Measurements from ENCODE around the gene PLCH2.

Gene PLCH2

DNA sequence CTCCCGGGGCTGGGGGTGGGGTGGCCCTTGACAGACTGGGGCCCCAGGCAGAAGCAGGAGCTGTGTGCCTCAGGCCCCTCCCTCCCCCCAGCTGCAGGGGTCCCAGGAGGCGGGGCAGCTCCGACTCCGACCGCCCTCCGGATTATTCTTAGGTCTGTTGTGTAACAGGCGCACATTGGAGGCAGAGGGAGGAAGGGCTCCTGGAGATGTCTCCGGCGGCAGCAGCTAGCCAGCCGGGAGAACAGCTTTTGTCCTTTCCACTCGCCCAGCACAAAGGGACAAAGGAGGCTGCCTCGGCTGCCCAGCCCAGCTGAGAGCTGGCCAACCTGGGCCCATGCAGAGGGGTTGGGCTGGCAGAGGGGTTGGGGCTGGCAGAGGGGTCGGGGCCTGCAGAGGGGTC, 29.7 kb upstream of the PLCH2 start:
- TF ChIP-seq CTCF (conservative IDR thresholded peaks at IDR 0.05; ENCODE audit: low read depth, low read length): no peak
- DNase-seq (ENCODE audit: low read depth): peak; percentile 53
- H3K4me3 ChIP-seq (ENCODE audit: low read length): no peak overlapping the region

GRCh38 chr1:2446861-2447260, 29.2 kb upstream of the PLCH2 start:
- no peak for DNase-seq (ENCODE audit: low read depth)
- no peak for TF ChIP-seq CTCF (conservative IDR thresholded peaks at IDR 0.05; ENCODE audit: low read depth, low read length)
- H3K4me3 ChIP-seq (ENCODE audit: low read length): no peak overlapping the region

DNA sequence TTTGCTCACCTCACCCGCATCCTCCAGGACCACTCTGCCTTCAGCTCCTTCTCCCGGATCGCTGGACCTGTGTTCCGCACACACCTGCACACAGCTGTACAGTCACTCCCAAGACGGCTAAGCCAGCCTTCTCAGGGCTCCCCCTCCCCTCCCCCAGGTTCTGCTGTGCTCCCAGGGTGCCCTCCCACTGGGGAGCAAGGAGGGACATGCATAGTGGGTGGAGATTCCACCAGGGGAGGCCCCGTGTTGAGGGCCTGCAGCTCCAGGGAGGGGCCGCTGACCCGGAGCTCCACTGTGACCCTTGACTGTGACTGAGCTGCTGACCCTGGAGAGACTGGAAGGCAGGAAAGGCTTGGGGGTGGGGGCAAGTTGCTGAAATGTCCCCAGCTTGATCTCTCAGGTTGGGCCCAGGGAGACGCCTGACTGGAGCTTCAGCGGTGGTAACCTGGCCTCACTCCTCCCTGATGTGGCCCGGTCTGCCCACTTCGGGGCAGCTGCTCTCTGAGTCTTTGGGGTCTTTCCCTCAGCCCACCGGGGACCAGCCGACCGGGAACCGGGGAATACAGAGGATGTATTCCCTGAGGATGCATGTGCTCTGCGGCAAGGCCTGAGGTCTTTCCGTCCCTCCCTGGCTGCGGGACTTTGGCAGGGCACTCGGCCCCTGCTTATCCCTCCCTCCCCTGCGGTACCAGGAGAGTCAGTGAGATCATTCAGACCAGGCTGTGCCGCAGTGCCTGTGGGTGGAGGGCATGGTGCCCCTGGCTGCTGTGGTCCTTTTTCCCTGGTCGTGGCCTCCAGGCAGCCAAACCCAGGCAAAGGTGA, 28.6 kb upstream of the PLCH2 start:
- TF ChIP-seq CTCF (conservative IDR thresholded peaks at IDR 0.05; ENCODE audit: low read depth, low read length): no peak
- no peak for DNase-seq (ENCODE audit: low read depth)
- H3K4me3 ChIP-seq (ENCODE audit: low read length): no peak overlapping the region

- no peak for TF ChIP-seq CTCF (conservative IDR thresholded peaks at IDR 0.05; ENCODE audit: low read depth, low read length)
- DNase-seq (ENCODE audit: low read depth): no peak
- no peak overlapping the region for H3K4me3 ChIP-seq (ENCODE audit: low read length)
These were observed 28.0 kb upstream of the PLCH2 start for GRCh38 chr1:2448098-2448445.

DNA sequence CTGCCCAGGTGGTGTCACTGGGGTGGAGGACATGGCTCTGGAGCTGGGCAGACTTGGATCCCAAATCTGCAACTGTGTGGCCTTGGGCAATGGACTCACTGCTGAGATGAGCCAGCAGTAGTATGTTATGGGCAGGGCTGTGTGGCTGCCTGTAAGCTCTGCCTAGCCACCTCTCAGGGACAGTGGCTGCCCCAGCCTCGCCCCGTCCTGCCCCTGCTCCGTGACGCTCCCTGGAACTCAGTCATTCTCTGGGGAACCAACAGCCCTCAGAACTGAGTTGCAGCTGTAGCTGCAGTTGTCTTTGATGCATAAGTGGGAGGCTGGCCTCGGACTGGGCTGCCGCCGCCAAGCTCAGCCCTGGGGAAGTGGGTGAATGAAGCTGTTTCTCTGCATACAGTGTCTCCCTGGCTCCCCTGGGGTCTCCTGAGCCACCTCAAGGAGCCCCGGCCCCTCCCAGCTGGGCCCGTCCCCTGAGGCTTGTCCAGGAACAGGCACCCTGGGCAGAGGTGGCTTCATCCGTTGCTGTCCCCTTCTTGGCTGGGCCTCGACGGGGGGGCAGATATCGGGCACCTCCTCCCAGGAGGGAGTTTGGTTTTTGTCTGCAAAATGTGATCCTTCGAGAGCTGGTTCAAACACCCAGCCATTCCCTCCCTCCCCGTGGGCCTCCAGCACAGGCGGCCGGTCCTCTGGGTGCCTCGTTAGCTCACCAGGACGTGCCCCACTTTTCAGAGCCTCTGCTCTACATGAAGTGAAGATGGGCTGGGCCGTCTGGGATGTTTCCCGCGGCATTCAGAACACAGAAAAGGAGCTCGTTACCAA, 26.2 kb upstream of the PLCH2 start:
- H3K4me3 ChIP-seq (ENCODE audit: low read length): no peak overlapping the region
- DNase-seq (ENCODE audit: low read depth): no peak
- no peak for TF ChIP-seq CTCF (conservative IDR thresholded peaks at IDR 0.05; ENCODE audit: low read depth, low read length)

- DNase-seq (ENCODE audit: low read depth): no peak
- no peak overlapping the region for H3K4me3 ChIP-seq (ENCODE audit: low read length)
- no peak for TF ChIP-seq CTCF (conservative IDR thresholded peaks at IDR 0.05; ENCODE audit: low read depth, low read length)
These were observed 24.3 kb upstream of the PLCH2 start for GRCh38 chr1:2451741-2452140.
